ENCODE measurements around the gene CCDC97. TPM values are rescaled to one million over a fixed set of nuclear protein-coding genes. Genes with fewer than 3 reads are reported as not detected.

The CCDC97 gene
- total RNA-seq, 1 experiment from 2014 or later: 23.0 TPM

GRCh38 chr19:41304706-41305483 is 5.1 kb upstream of the CCDC97 start (continued):
- TF ChIP-seq ZNF274 (IDR thresholded peaks at IDR 0.05; ENCODE audit: low read depth, low read length): no peak
- TF ChIP-seq EZH2phosphoT487 (IDR thresholded peaks at IDR 0.05; ENCODE audit: borderline replicate concordance): no peak
- TF ChIP-seq EGR1 (IDR thresholded peaks at IDR 0.05; ENCODE audit: low read depth): no peak
- TF ChIP-seq CBX3 (IDR thresholded peaks at IDR 0.05; ENCODE audit: low read depth): no peak
- TF ChIP-seq, protein P1, sequence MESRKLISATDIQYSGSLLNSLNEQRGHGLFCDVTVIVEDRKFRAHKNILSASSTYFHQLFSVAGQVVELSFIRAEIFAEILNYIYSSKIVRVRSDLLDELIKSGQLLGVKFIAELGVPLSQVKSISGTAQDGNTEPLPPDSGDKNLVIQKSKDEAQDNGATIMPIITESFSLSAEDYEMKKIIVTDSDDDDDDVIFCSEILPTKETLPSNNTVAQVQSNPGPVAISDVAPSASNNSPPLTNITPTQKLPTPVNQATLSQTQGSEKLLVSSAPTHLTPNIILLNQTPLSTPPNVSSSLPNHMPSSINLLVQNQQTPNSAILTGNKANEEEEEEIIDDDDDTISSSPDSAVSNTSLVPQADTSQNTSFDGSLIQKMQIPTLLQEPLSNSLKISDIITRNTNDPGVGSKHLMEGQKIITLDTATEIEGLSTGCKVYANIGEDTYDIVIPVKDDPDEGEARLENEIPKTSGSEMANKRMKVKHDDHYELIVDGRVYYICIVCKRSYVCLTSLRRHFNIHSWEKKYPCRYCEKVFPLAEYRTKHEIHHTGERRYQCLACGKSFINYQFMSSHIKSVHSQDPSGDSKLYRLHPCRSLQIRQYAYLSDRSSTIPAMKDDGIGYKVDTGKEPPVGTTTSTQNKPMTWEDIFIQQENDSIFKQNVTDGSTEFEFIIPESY (IDR thresholded peaks at IDR 0.05; ENCODE audit: extremely low read depth, insufficient replicate concordance, low read length): no peak
- no peak for TF ChIP-seq SP1 (IDR thresholded peaks at IDR 0.05; ENCODE audit: low read depth)
- no peak for TF ChIP-seq ZFX (IDR thresholded peaks at IDR 0.05)

DNA sequence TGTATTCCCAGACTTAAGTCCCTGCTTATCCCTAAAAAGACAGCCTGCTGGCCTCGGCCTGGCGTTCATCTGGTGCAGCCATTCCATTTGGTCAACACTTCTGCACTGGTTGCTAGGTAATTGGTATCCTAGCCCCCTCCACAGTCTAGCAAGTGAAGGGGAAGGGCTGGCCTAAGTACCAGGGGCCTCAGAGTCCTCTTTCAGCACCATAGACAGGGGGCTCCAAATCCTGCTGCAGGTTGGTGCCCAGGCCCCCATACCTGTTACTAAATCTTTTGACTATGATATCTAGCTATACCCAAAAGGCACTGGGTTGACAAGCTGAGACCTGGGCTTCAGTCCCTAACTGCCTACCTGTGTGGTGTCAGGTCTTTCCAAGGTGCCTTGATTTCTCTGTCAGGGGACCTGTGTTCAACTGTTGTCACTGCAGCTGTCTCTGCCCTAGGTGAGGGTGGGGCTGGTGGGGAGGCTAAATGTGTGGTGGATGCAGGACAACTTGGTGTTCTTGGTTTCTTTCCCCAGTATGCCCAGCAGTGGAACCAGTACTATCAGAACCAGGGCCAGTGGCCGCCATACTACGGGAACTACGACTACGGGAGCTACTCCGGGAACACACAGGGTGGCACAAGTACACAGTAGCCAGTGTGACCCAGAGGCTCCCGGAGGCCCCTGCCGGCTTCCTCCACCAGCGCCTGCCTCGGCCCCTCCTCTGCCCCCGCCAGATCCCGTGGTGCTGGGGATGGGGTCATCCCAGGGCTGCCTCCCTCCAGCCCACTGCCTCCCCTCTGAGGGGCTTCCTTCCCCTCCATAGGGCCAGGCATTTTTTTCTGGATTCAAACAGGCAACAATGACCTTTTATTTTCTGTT is 3.8 kb upstream of the CCDC97 start:
- no peak for ATAC-seq
- Histone ChIP-seq H3K9me3 (ENCODE audit: control insufficient read depth in 1 of 2, insufficient read depth in 1 of 2, low read depth in 1 of 2, low read length in 2 of 2) (no peaks in the 10 kb centered on the region), H3K27me3 (ENCODE audit: insufficient read depth, low read length) (no peaks in the 10 kb centered on the region), H3K27ac (ENCODE audit: low read depth, low read length) (no peak overlapping the region), H3K4me3 (replicated peaks in 1 of 2; ENCODE audit: low read depth in 1 of 2, low read length in 2 of 2) (no peak overlapping the region), H2AFZ (ENCODE audit: low read depth, low read length, poor library complexity, severe bottlenecking) (no peak overlapping the region), H3K4me2 (ENCODE audit: low read length) (no peak overlapping the region), H3K36me3 (ENCODE audit: control insufficient read depth in 1 of 2, insufficient read depth in 2 of 2, low read length in 2 of 2) (peaks cover 33 to 61% of the 10 kb centered on the region in 2 experiments), H4K20me1 (ENCODE audit: insufficient read depth) (peaks cover 4% of the 10 kb centered on the region; the same call in 1 of the 2 replicates), H3K4me1 (ENCODE audit: control insufficient read depth in 1 of 2, insufficient read depth in 2 of 2, low read length in 2 of 2) (peaks cover 6 to 20% of the 10 kb centered on the region in 2 experiments; a peak in 3 of 4 replicates), H3K9me2 (ENCODE audit: insufficient read depth) (no peaks in the 10 kb centered on the region), H3K9ac (ENCODE audit: low read length) (no peak overlapping the region), H3K79me2 (ENCODE audit: insufficient read depth, low read length) (peaks cover 8% of the 10 kb centered on the region)
- ChIA-PET POLR2A (no interaction called here), CTCF (interaction anchor here (0.8 kb wide), 1 partner anchor 104 kb away, joined by 3 read pairs; no protein-coding TSS in a partner anchor), RAD21 (ENCODE audit: low non-redundant PET in 1 of 2, low total read pairs in 2 of 2, uncharacterized antibody in 2 of 2, unreplicated experiment in 2 of 2) (no interaction called here)
- DNase-seq (ENCODE audit: low read depth, low spot score): no peak
- BruUV-seq (replicated peaks): no TSS peak
- intact Hi-C loops (cut with micrococcal nuclease): no loop called here
- no peak for TF ChIP-seq SRF (IDR thresholded peaks at IDR 0.05; ENCODE audit: low read depth)
- TF ChIP-seq SIN3A (IDR thresholded peaks at IDR 0.05; ENCODE audit: low read depth): no peak
- TF ChIP-seq ZNF274 (IDR thresholded peaks at IDR 0.05; ENCODE audit: low read depth, low read length): no peak
- no peak; the same call in 1 of the 2 replicates for TF ChIP-seq POLR2AphosphoS5 (IDR thresholded peaks at IDR 0.05; ENCODE audit: low read depth, low read length)
- no peak for TF ChIP-seq REST (IDR thresholded peaks at IDR 0.05; ENCODE audit: low read depth)
- TF ChIP-seq EGR1 (IDR thresholded peaks at IDR 0.05; ENCODE audit: low read depth): no peak
- TF ChIP-seq ZFX (IDR thresholded peaks at IDR 0.05): no peak
- TF ChIP-seq CTCF (IDR thresholded peaks at IDR 0.05 in 2 of 3, conservative IDR thresholded peaks at IDR 0.05 in 1 of 3; ENCODE audit: borderline replicate concordance in 1 of 3, insufficient read depth in 1 of 3, low read depth in 2 of 3, low read length in 2 of 3): no peak
- no peak for TF ChIP-seq TCF7L2 (IDR thresholded peaks at IDR 0.05; ENCODE audit: borderline replicate concordance, extremely low read depth, insufficient read depth, insufficient read length)
- no peak for TF ChIP-seq ELF1 (IDR thresholded peaks at IDR 0.05; ENCODE audit: borderline replicate concordance, low read depth)

Data from HCT116 (cell line).